Neural crest cell (in vitro differentiated cells): Measurements from ENCODE around the gene NKAP. TPM values are rescaled to one million over a fixed set of nuclear protein-coding genes. Genes with fewer than 3 reads are reported as not detected.

ENCODE experiments used
- DNase-seq: peaks from one replicate; pipeline ENCODE4 v3.0.0; 2021; ENCODE audit warnings: low read depth, mixed read lengths, low spot score
- H3K27ac Mint-ChIP-seq: one replicate; pipeline ENCODE4 v1.8.0; 2021; ENCODE audit warnings: mild to moderate bottlenecking, mixed read lengths; ENCODE audit not compliant: unreplicated experiment
- H3K27me3 Mint-ChIP-seq: 2 replicates; pipeline ENCODE4 v1.8.0; 2021; ENCODE audit warnings: low read depth, mild to moderate bottlenecking, mixed read lengths
- H3K36me3 Mint-ChIP-seq: 2 replicates; pipeline ENCODE4 v1.8.0; 2021; ENCODE audit warnings: low read depth, mild to moderate bottlenecking, mixed read lengths
- H3K4me1 Mint-ChIP-seq: 2 replicates; pipeline ENCODE4 v1.8.0; 2021; ENCODE audit warnings: mixed read lengths
- H3K4me3 Mint-ChIP-seq: one replicate; pipeline ENCODE4 v1.8.0; 2021; ENCODE audit warnings: mild to moderate bottlenecking, mixed read lengths
- H3K9me3 Mint-ChIP-seq: 2 replicates; pipeline ENCODE4 v1.8.0; 2021; ENCODE audit warnings: mixed read lengths
- long read RNA-seq: library from polyadenylated mRNA; unstranded; transcript quantifications from one replicate; pipeline ENCODE4 v2.0.0, GENCODE V29; 2020
- total RNA-seq: library from RNA; stranded (reverse); gene quantifications from 2 replicates; pipeline ENCODE4 v1.2.1, GENCODE V29; 2021
- TF ChIP-seq, protein P1 (sequence below): fragments of 200-600 bp; sonication (generic); conservative IDR thresholded peaks from 2 replicates; pipeline ENCODE4 v1.5.0; 2021; ENCODE audit warnings: antibody characterized with exemption, mild to moderate bottlenecking

NKAP gene
- total RNA-seq = 8.6 and 9.6 TPM in 2 replicates
- long read RNA-seq, partial matches to known transcripts = 3 of 4 reads
- long read RNA-seq, other reads (novel, unspliced or antisense) = 1 of 4 reads

DNA sequence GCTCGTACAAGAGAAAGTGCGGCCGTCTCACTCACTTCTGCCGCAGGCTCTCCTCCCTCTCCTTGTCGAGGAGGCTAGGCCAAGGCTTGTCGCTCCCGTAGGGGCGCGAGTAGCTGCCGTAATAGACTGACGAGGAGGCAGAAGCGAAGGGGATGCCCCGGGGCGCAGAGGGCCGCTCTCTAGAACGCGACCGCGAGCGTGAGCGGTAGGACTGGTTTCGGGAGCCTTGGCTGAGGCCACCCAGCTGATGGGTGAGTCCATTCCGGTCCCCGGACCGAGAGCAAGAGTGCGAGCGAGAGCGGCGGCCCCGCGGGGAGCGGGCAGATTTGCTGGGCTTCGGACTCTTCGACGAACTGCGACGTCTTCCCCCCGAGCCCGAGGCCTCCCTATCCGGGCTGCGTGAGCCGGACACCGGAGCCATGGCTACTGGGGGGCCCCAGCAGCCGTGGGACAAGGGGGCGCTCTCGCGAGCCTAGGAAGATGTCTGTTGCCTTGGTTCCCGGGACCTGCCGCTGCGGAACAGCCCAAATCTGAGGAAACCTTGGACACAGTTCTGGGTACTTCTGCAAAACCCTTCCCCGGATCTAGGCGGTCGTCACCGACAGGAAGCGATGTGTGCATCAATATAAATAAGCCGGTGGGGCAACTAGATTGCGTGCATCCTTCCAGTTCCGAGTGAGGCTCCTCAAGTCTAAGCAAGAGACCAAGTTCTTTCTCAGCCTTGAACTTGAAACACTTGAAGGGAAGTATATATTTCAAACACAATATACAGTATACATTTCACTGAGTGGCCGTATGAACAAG lies at the start of gene NKAP:
Gene NKAP, minus strand, starts transcription at position 567 of the 804 bp plus-strand sequence. Its CDS starts 146 bp downstream, at position 421.
- TF ChIP-seq, protein P1, sequence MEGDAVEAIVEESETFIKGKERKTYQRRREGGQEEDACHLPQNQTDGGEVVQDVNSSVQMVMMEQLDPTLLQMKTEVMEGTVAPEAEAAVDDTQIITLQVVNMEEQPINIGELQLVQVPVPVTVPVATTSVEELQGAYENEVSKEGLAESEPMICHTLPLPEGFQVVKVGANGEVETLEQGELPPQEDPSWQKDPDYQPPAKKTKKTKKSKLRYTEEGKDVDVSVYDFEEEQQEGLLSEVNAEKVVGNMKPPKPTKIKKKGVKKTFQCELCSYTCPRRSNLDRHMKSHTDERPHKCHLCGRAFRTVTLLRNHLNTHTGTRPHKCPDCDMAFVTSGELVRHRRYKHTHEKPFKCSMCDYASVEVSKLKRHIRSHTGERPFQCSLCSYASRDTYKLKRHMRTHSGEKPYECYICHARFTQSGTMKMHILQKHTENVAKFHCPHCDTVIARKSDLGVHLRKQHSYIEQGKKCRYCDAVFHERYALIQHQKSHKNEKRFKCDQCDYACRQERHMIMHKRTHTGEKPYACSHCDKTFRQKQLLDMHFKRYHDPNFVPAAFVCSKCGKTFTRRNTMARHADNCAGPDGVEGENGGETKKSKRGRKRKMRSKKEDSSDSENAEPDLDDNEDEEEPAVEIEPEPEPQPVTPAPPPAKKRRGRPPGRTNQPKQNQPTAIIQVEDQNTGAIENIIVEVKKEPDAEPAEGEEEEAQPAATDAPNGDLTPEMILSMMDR = no peak
- H3K4me1 Mint-ChIP-seq = peaks cover 17% of the 10 kb centered on the region
- H3K36me3 Mint-ChIP-seq = no peaks in the 10 kb centered on the region
- H3K27ac Mint-ChIP-seq = peak within 1 kb of the TSS; percentile 79
- H3K9me3 Mint-ChIP-seq = no peaks in the 10 kb centered on the region
- H3K27me3 Mint-ChIP-seq = peaks cover 5% of the 10 kb centered on the region
- H3K4me3 Mint-ChIP-seq = peak within 1 kb of the TSS; percentile 91
- peak; percentile 71 for DNase-seq

DNA sequence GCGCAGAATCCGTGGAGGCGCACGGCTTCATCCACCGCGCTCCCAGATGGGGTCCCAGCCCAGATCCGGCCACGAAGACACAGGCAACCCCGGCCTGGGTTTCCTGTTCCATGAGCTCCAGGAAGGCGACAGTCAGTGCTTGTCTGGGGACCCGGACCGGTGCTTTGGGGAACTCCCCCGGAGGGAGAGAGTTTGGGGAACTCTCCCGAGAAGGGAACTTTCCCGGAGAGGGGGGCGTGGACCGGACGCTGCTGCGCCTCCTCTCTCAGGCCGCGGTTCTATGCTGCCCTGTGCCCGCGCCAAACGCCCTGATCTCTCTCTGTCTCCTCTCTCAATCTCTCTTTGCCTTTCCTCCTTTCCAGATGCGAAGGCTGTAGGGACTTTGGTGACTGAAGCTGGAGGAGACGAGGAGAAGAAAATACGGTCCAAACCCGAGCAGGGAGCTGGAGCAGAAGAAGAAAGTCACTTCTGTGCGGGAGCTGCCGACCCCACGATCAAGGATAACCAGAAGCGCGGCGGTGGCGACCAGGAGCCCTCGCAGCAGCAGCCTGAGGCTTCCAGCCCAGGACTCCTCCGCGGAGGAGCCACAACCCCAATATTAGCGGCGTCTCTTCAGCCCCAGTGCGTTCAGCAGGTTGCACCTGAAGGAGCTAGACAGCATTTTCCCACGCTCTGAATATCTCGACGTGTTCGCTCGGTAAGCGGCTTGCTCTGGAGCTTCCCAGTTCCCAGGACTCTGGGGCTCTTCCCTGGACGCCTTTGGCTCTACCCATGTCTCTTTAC lies 47.6 kb upstream of the NKAP start:
- H3K27ac Mint-ChIP-seq = no peak overlapping the region
- TF ChIP-seq, protein P1 = no peak
- H3K36me3 Mint-ChIP-seq = peaks cover 2% of the 10 kb centered on the region
- peaks cover 8% of the 10 kb centered on the region for H3K4me1 Mint-ChIP-seq
- peaks cover 4% of the 10 kb centered on the region for H3K9me3 Mint-ChIP-seq
- DNase-seq = no peak
- peaks cover 95% of the 10 kb centered on the region for H3K27me3 Mint-ChIP-seq
- peak overlapping the region; percentile 27 for H3K4me3 Mint-ChIP-seq

DNA sequence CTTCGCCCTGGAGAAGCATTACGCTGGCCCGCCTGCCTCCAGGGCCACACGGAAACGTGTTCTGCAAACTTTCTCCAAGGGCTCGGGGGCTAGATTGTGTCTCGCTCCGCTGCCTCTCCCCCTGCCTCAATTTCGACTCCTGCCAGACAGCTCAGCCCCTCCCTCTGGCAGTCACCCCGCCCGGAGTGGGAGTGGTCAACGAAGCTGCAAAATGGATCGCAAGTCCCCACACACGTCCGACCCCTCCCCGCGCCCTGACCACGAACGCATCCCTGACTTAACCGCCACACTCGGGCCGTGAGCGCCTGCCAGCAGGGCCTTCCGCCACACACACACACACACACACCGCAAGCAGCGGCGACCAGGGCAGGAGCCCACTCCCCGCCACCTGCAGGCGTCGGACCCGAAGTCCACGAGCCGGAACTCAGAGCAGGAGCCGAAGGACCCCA lies 47.0 kb upstream of the NKAP start:
- Mint-ChIP-seq H3K36me3 (peaks cover 2% of the 10 kb centered on the region), H3K4me3 (peak overlapping the region; percentile 57), H3K9me3 (peaks cover 2% of the 10 kb centered on the region), H3K4me1 (peaks cover 8% of the 10 kb centered on the region), H3K27ac (no peak overlapping the region), H3K27me3 (peaks cover 95% of the 10 kb centered on the region)
- no peak for DNase-seq
- TF ChIP-seq, protein P1 = no peak

DNA sequence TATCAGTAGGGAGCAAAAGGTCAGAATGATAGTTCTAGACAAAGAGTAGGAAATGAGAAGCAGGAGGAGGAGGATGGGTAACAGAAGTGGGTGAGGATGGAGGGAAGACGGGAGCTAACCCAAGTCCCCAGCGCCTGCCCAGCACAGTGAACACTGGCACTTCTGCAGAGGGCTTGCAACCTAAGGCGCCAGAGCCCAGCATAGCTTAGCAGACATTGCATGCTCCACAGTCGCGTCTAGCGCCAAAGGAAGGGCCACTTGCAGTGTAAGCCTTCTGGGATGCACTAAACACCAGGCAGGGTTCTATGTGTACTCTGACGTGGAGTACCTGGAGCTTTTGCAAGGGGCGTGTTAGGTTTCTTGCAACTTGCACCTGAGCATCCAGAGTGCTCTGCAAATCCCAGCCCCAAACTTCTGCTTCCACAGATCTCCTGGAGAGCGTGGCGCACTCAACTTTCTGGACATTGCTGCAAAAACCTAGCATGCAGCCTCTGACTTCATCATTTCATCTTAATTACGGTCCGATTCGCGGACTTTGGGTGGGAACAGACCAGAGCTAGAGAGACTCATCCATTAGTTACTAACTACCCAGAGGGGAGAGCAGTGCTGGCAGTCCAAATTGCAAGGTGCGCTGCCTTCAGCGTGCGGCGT lies 46.5 kb upstream of the NKAP start:
- Mint-ChIP-seq H3K27me3 (peaks cover 95% of the 10 kb centered on the region), H3K4me1 (peaks cover 8% of the 10 kb centered on the region), H3K9me3 (peaks cover 2% of the 10 kb centered on the region), H3K27ac (no peak overlapping the region), H3K4me3 (peak overlapping the region; percentile 57), H3K36me3 (peaks cover 2% of the 10 kb centered on the region)
- TF ChIP-seq, protein P1 = no peak
- no peak for DNase-seq

DNA sequence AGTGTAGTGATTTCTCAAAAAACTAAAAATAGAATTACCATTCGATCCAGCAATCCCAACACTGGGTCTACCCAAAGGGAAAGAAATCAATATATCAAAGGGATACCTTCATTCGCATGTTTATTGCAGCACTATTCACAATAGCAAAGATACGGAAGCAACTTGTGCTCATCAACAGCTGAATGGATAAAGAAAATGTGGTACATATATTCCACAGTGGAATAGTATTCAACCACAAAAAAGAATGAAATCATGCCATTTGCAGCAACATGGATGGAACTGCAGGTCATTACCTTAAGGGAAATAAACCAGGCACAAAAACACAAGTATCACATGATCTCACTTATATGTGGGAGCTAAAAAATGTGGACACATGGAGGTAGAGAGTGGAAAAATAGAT lies 42.7 kb upstream of the NKAP start:
- TF ChIP-seq, protein P1 = no peak
- Mint-ChIP-seq H3K4me3 (no peak overlapping the region), H3K27ac (no peak overlapping the region), H3K9me3 (peaks cover 2% of the 10 kb centered on the region), H3K4me1 (peaks cover 8% of the 10 kb centered on the region), H3K36me3 (peaks cover 2% of the 10 kb centered on the region), H3K27me3 (peaks cover 78% of the 10 kb centered on the region)
- DNase-seq = no peak
